Measurements from ENCODE around the gene PPIL3.
A peak's percentile ranks its signal among the peaks of the same experiment; 100 is the strongest.

PPIL3 gene

GRCh38 chr2:200845669-200846325 is 43.1 kb downstream of the PPIL3 start:
- DNase-seq (ENCODE audit: insufficient read length, low spot score): no peak
- TF ChIP-seq PAX5 (IDR thresholded peaks at IDR 0.05; ENCODE audit: insufficient read depth, low read length, severe bottlenecking): no peak
- no peak for FAIRE-seq

GRCh38 chr2:200845194-200845593 is 43.7 kb downstream of the PPIL3 start:
- no peak for FAIRE-seq
- TF ChIP-seq POLR2A (IDR thresholded peaks at IDR 0.05; ENCODE audit: low read depth, low read length): no peak
- TF ChIP-seq POLR2AphosphoS5 (IDR thresholded peaks at IDR 0.05; ENCODE audit: low read depth, low read length): no peak
- TF ChIP-seq TAF1 (IDR thresholded peaks at IDR 0.05; ENCODE audit: low read depth, low read length): no peak
- no peak for TF ChIP-seq POU2F2 (IDR thresholded peaks at IDR 0.05; ENCODE audit: low read depth, low read length)
- no peak for DNase-seq (ENCODE audit: insufficient read length, low spot score)

GRCh38 chr2:200843993-200844948 is 44.6 kb downstream of the PPIL3 start:
- FAIRE-seq (no peak), DNase-seq (ENCODE audit: insufficient read length, low spot score) (no peak)
- TF ChIP-seq POLR2AphosphoS5 (IDR thresholded peaks at IDR 0.05; ENCODE audit: low read depth, low read length) (no peak), POU2F2 (IDR thresholded peaks at IDR 0.05; ENCODE audit: low read depth, low read length) (no peak), TAF1 (IDR thresholded peaks at IDR 0.05; ENCODE audit: low read depth, low read length) (no peak), SPI1 (IDR thresholded peaks at IDR 0.05; ENCODE audit: low read depth, low read length) (no peak), POLR2A (IDR thresholded peaks at IDR 0.05; ENCODE audit: low read depth, low read length) (no peak), PAX5 (IDR thresholded peaks at IDR 0.05; ENCODE audit: insufficient read depth, low read length, severe bottlenecking) (no peak)

- TF ChIP-seq POLR2A (IDR thresholded peaks at IDR 0.05; ENCODE audit: low read depth, low read length) (no peak), POU2F2 (IDR thresholded peaks at IDR 0.05; ENCODE audit: low read depth, low read length) (no peak), SPI1 (IDR thresholded peaks at IDR 0.05; ENCODE audit: low read depth, low read length) (no peak), TAF1 (IDR thresholded peaks at IDR 0.05; ENCODE audit: low read depth, low read length) (no peak), PAX5 (IDR thresholded peaks at IDR 0.05; ENCODE audit: insufficient read depth, low read length, severe bottlenecking) (no peak), POLR2AphosphoS5 (IDR thresholded peaks at IDR 0.05; ENCODE audit: low read depth, low read length) (no peak)
- DNase-seq (ENCODE audit: insufficient read length, low spot score): no peak
- FAIRE-seq: no peak
Observed at GRCh38 chr2:200839513-200839912, 49.4 kb downstream of the PPIL3 start.

- FAIRE-seq: no peak
- DNase-seq (ENCODE audit: insufficient read length, low spot score): no peak
- no peak for TF ChIP-seq POLR2A (IDR thresholded peaks at IDR 0.05; ENCODE audit: low read depth, low read length)
- no peak for TF ChIP-seq SPI1 (IDR thresholded peaks at IDR 0.05; ENCODE audit: low read depth, low read length)
- no peak for TF ChIP-seq PAX5 (IDR thresholded peaks at IDR 0.05; ENCODE audit: insufficient read depth, low read length, severe bottlenecking)
- no peak for TF ChIP-seq POU2F2 (IDR thresholded peaks at IDR 0.05; ENCODE audit: low read depth, low read length)
- no peak for TF ChIP-seq POLR2AphosphoS5 (IDR thresholded peaks at IDR 0.05; ENCODE audit: low read depth, low read length)
Observed at GRCh38 chr2:200834701-200835100, 54.2 kb downstream of the PPIL3 start.

GRCh38 chr2:200829258-200829655 is 59.6 kb downstream of the PPIL3 start:
- no peak for DNase-seq (ENCODE audit: insufficient read length, low spot score)
- TF ChIP-seq TAF1 (IDR thresholded peaks at IDR 0.05; ENCODE audit: low read depth, low read length) (no peak), POLR2A (IDR thresholded peaks at IDR 0.05; ENCODE audit: low read depth, low read length) (no peak), POU2F2 (IDR thresholded peaks at IDR 0.05; ENCODE audit: low read depth, low read length) (no peak), SPI1 (IDR thresholded peaks at IDR 0.05; ENCODE audit: low read depth, low read length) (no peak), PAX5 (IDR thresholded peaks at IDR 0.05; ENCODE audit: insufficient read depth, low read length, severe bottlenecking) (no peak), POLR2AphosphoS5 (IDR thresholded peaks at IDR 0.05; ENCODE audit: low read depth, low read length) (no peak)
- no peak for FAIRE-seq

- TF ChIP-seq POLR2AphosphoS5 (IDR thresholded peaks at IDR 0.05; ENCODE audit: low read depth, low read length) (no peak; the same call in 1 of the 2 replicates), SPI1 (IDR thresholded peaks at IDR 0.05; ENCODE audit: low read depth, low read length) (no peak), PAX5 (IDR thresholded peaks at IDR 0.05; ENCODE audit: insufficient read depth, low read length, severe bottlenecking) (no peak), POU2F2 (IDR thresholded peaks at IDR 0.05; ENCODE audit: low read depth, low read length) (no peak), TAF1 (IDR thresholded peaks at IDR 0.05; ENCODE audit: low read depth, low read length) (no peak), POLR2A (IDR thresholded peaks at IDR 0.05; ENCODE audit: low read depth, low read length) (0 out of 2 replicates have a peak, but pooled peaks have one; percentile 27)
- DNase-seq (ENCODE audit: insufficient read length, low spot score): no peak
- no peak for FAIRE-seq
Observed at GRCh38 chr2:200828572-200829257, 60.2 kb downstream of the PPIL3 start.

- no peak for DNase-seq (ENCODE audit: insufficient read length, low spot score)
- TF ChIP-seq POLR2A (IDR thresholded peaks at IDR 0.05; ENCODE audit: low read depth, low read length) (no peak; the same call in 1 of the 2 replicates), POU2F2 (IDR thresholded peaks at IDR 0.05; ENCODE audit: low read depth, low read length) (no peak), POLR2AphosphoS5 (IDR thresholded peaks at IDR 0.05; ENCODE audit: low read depth, low read length) (no peak), TAF1 (IDR thresholded peaks at IDR 0.05; ENCODE audit: low read depth, low read length) (no peak), SPI1 (IDR thresholded peaks at IDR 0.05; ENCODE audit: low read depth, low read length) (no peak), PAX5 (IDR thresholded peaks at IDR 0.05; ENCODE audit: insufficient read depth, low read length, severe bottlenecking) (no peak)
- FAIRE-seq: no peak
Observed at GRCh38 chr2:200828104-200828503, 60.8 kb downstream of the PPIL3 start.

- FAIRE-seq: no peak
- DNase-seq (ENCODE audit: insufficient read length, low spot score): no peak
- TF ChIP-seq PAX5 (IDR thresholded peaks at IDR 0.05; ENCODE audit: insufficient read depth, low read length, severe bottlenecking): no peak
- no peak for TF ChIP-seq POLR2AphosphoS5 (IDR thresholded peaks at IDR 0.05; ENCODE audit: low read depth, low read length)
- no peak for TF ChIP-seq TAF1 (IDR thresholded peaks at IDR 0.05; ENCODE audit: low read depth, low read length)
- no peak for TF ChIP-seq POLR2A (IDR thresholded peaks at IDR 0.05; ENCODE audit: low read depth, low read length)
- no peak for TF ChIP-seq SPI1 (IDR thresholded peaks at IDR 0.05; ENCODE audit: low read depth, low read length)
- TF ChIP-seq POU2F2 (IDR thresholded peaks at IDR 0.05; ENCODE audit: low read depth, low read length): no peak
Observed at GRCh38 chr2:200821686-200822245, 67.1 kb downstream of the PPIL3 start.

Data from GM12891 (cell line).